HG02870 (cell line): ENCODE data around the gene UNC5C.

Experiments
- ATAC-seq: cut with Tn5 transposase; IDR thresholded peaks from one replicate; pipeline ENCODE4 v1.9.1; 2021; ENCODE audit warnings: mild to moderate bottlenecking, moderate library complexity; ENCODE audit not compliant: unreplicated experiment

Gene UNC5C

GRCh38 chr4:95470622-95471021 is 78.2 kb downstream of the UNC5C start:
- ATAC-seq, result no peak

- no peak for ATAC-seq
Observed at GRCh38 chr4:95469617-95470016, 79.2 kb downstream of the UNC5C start.

GRCh38 chr4:95466791-95467190 is 82.0 kb downstream of the UNC5C start:
- no peak for ATAC-seq

GRCh38 chr4:95465010-95465409 is 83.8 kb downstream of the UNC5C start:
- ATAC-seq, result no peak

- no peak for ATAC-seq
Observed at GRCh38 chr4:95462921-95463320, 85.9 kb downstream of the UNC5C start.

- no peak for ATAC-seq
Observed at GRCh38 chr4:95457353-95457752, 91.4 kb downstream of the UNC5C start.

GRCh38 chr4:95450294-95450693 is 98.5 kb downstream of the UNC5C start:
- ATAC-seq, result no peak

- no peak for ATAC-seq
Observed at GRCh38 chr4:95446173-95446572, 102.6 kb downstream of the UNC5C start.

- ATAC-seq, result no peak
Observed at GRCh38 chr4:95445251-95445650, 103.5 kb downstream of the UNC5C start.

GRCh38 chr4:95444812-95445211 is 104.0 kb downstream of the UNC5C start:
- ATAC-seq, result no peak

GRCh38 chr4:95439896-95440295 is 108.9 kb downstream of the UNC5C start:
- no peak for ATAC-seq

GRCh38 chr4:95439071-95439470 is 109.7 kb downstream of the UNC5C start:
- ATAC-seq, result no peak

- ATAC-seq, result no peak
Observed at GRCh38 chr4:95432466-95432865, 116.3 kb downstream of the UNC5C start.

GRCh38 chr4:95431678-95432077 is 117.1 kb downstream of the UNC5C start:
- no peak for ATAC-seq

GRCh38 chr4:95429416-95429815 is 119.4 kb downstream of the UNC5C start:
- ATAC-seq, result no peak

GRCh38 chr4:95428291-95429070 is 120.3 kb downstream of the UNC5C start:
- ATAC-seq, result no peak

GRCh38 chr4:95426455-95426854 is 122.3 kb downstream of the UNC5C start:
- no peak for ATAC-seq

GRCh38 chr4:95422436-95422835 is 126.3 kb downstream of the UNC5C start:
- ATAC-seq, result no peak

- ATAC-seq, result no peak
Observed at GRCh38 chr4:95421869-95422268, 126.9 kb downstream of the UNC5C start.

GRCh38 chr4:95417531-95417930 is 131.2 kb downstream of the UNC5C start:
- ATAC-seq, result no peak

GRCh38 chr4:95415346-95415771 is 133.4 kb downstream of the UNC5C start:
- no peak for ATAC-seq

GRCh38 chr4:95411371-95412088 is 137.2 kb downstream of the UNC5C start:
- ATAC-seq, result no peak
